ENCODE measurements around the gene TPCN1.

- TF ChIP-seq CTCF (conservative IDR thresholded peaks at IDR 0.05; ENCODE audit: low read depth in 2 of 2) (no peak), POLR2AphosphoS5 (IDR thresholded peaks at IDR 0.05; ENCODE audit: low read depth) (no peak), EZH2 (IDR thresholded peaks at IDR 0.05; ENCODE audit: low read depth, unreplicated experiment) (no peak), EZH2phosphoT487 (IDR thresholded peaks at IDR 0.05; ENCODE audit: unreplicated experiment) (no peak), REST (IDR thresholded peaks at IDR 0.05; ENCODE audit: unreplicated experiment) (no peak), JUNB (IDR thresholded peaks at IDR 0.05; ENCODE audit: unreplicated experiment) (no peak), ETS1 (IDR thresholded peaks at IDR 0.05) (no peak)
Observed at GRCh38 chr12:113297621-113298471, 76.6 kb downstream of the TPCN1 start.
